ENCODE measurements around the gene RBM19. TPM values are rescaled to one million over a fixed set of nuclear protein-coding genes. Genes with fewer than 3 reads are reported as not detected.
"Not testable (repeated sequence)": the region's sequence is repeated elsewhere in the genome, so short reads cannot be mapped to it uniquely, and the experiment has no call there.

The RBM19 gene
- total RNA-seq, 1 experiment from 2014 or later, result 19.9 TPM

- H3K9me2 ChIP-seq (replicated peaks; ENCODE audit: insufficient read depth, low read length), result no peaks in the 10 kb centered on the region
- no peak overlapping the region for H3K4me3 ChIP-seq (ENCODE audit: low read length)
- no peaks in the 10 kb centered on the region for H3K9me3 ChIP-seq (ENCODE audit: low read length)
- H3K4me2 ChIP-seq (ENCODE audit: low read depth, low read length, poor library complexity, severe bottlenecking), result no peak overlapping the region
- no peaks in the 10 kb centered on the region for H3K4me1 ChIP-seq (ENCODE audit: low read length)
- no peaks in the 10 kb centered on the region for H3K36me3 ChIP-seq (ENCODE audit: insufficient read depth, low read length)
- H2AFZ ChIP-seq (ENCODE audit: low read length), result no peak overlapping the region
- H3K27ac ChIP-seq (ENCODE audit: low read length), result no peak overlapping the region
- no peaks in the 10 kb centered on the region for H3K79me2 ChIP-seq (ENCODE audit: low read length)
- no peak overlapping the region for H3K9ac ChIP-seq (ENCODE audit: low read length)
- H4K20me1 ChIP-seq (ENCODE audit: insufficient read depth, low read depth, low read length), result no peaks in the 10 kb centered on the region
- no peaks in the 10 kb centered on the region for H3K27me3 ChIP-seq (ENCODE audit: low read length)
- DNase-seq, result no peak
These were observed 38.3 kb upstream of the RBM19 start for GRCh38 chr12:114004402-114004801.

- Histone ChIP-seq H3K9me3 (ENCODE audit: low read length) (no peaks in the 10 kb centered on the region), H4K20me1 (ENCODE audit: insufficient read depth, low read depth, low read length) (no peaks in the 10 kb centered on the region), H3K27me3 (ENCODE audit: low read length) (no peaks in the 10 kb centered on the region), H3K27ac (ENCODE audit: low read length) (no peak overlapping the region), H3K4me2 (ENCODE audit: low read depth, low read length, poor library complexity, severe bottlenecking) (no peak overlapping the region), H3K4me1 (ENCODE audit: low read length) (no peaks in the 10 kb centered on the region), H3K9me2 (replicated peaks; ENCODE audit: insufficient read depth, low read length) (no peaks in the 10 kb centered on the region), H2AFZ (ENCODE audit: low read length) (no peak overlapping the region), H3K36me3 (ENCODE audit: insufficient read depth, low read length) (no peaks in the 10 kb centered on the region), H3K9ac (ENCODE audit: low read length) (no peak overlapping the region), H3K4me3 (ENCODE audit: low read length) (no peak overlapping the region), H3K79me2 (ENCODE audit: low read length) (no peaks in the 10 kb centered on the region)
- no peak for DNase-seq
These were observed 37.2 kb upstream of the RBM19 start for GRCh38 chr12:114003286-114003685.

GRCh38 chr12:114001511-114002340 is 35.6 kb upstream of the RBM19 start:
- Histone ChIP-seq H3K4me1 (ENCODE audit: low read length) (no peaks in the 10 kb centered on the region), H3K9me3 (ENCODE audit: low read length) (no peaks in the 10 kb centered on the region), H4K20me1 (ENCODE audit: insufficient read depth, low read depth, low read length) (no peaks in the 10 kb centered on the region), H2AFZ (ENCODE audit: low read length) (no peak overlapping the region), H3K79me2 (ENCODE audit: low read length) (no peaks in the 10 kb centered on the region), H3K36me3 (ENCODE audit: insufficient read depth, low read length) (no peaks in the 10 kb centered on the region), H3K27ac (ENCODE audit: low read length) (no peak overlapping the region), H3K27me3 (ENCODE audit: low read length) (no peaks in the 10 kb centered on the region), H3K9ac (ENCODE audit: low read length) (no peak overlapping the region), H3K4me2 (ENCODE audit: low read depth, low read length, poor library complexity, severe bottlenecking) (no peak overlapping the region), H3K4me3 (ENCODE audit: low read length) (no peak overlapping the region), H3K9me2 (replicated peaks; ENCODE audit: insufficient read depth, low read length) (no peaks in the 10 kb centered on the region)
- DNase-seq, result no peak

GRCh38 chr12:114000861-114001260 is 34.7 kb upstream of the RBM19 start:
- Histone ChIP-seq H3K9me2 (replicated peaks; ENCODE audit: insufficient read depth, low read length) (no peaks in the 10 kb centered on the region), H3K27me3 (ENCODE audit: low read length) (no peaks in the 10 kb centered on the region), H2AFZ (ENCODE audit: low read length) (no peak overlapping the region), H3K9me3 (ENCODE audit: low read length) (no peaks in the 10 kb centered on the region), H3K36me3 (ENCODE audit: insufficient read depth, low read length) (no peaks in the 10 kb centered on the region), H3K9ac (ENCODE audit: low read length) (no peak overlapping the region), H3K4me2 (ENCODE audit: low read depth, low read length, poor library complexity, severe bottlenecking) (no peak overlapping the region), H3K4me3 (ENCODE audit: low read length) (no peak overlapping the region), H3K4me1 (ENCODE audit: low read length) (0 out of 2 replicates have a peak, but pooled peaks cover 2% of the 10 kb centered on the region), H3K79me2 (ENCODE audit: low read length) (no peaks in the 10 kb centered on the region), H4K20me1 (ENCODE audit: insufficient read depth, low read depth, low read length) (no peaks in the 10 kb centered on the region), H3K27ac (ENCODE audit: low read length) (no peak overlapping the region)
- DNase-seq, result no peak

- H4K20me1 ChIP-seq (ENCODE audit: insufficient read depth, low read depth, low read length); H3K27me3 ChIP-seq (ENCODE audit: low read length); H2AFZ ChIP-seq (ENCODE audit: low read length); H3K36me3 ChIP-seq (ENCODE audit: insufficient read depth, low read length); H3K79me2 ChIP-seq (ENCODE audit: low read length); H3K4me2 ChIP-seq (ENCODE audit: low read depth, low read length, poor library complexity, severe bottlenecking); H3K9me2 ChIP-seq (replicated peaks; ENCODE audit: insufficient read depth, low read length); H3K27ac ChIP-seq (ENCODE audit: low read length); H3K4me3 ChIP-seq (ENCODE audit: low read length); H3K4me1 ChIP-seq (ENCODE audit: low read length); H3K9me3 ChIP-seq (ENCODE audit: low read length); DNase-seq; H3K9ac ChIP-seq (ENCODE audit: low read length): not testable (repeated sequence)
These were observed 34.1 kb upstream of the RBM19 start for GRCh38 chr12:114000261-114000660.

GRCh38 chr12:113997365-113997764 is 31.2 kb upstream of the RBM19 start:
- Histone ChIP-seq H3K4me1 (ENCODE audit: low read length) (0 out of 2 replicates have a peak, but pooled peaks cover 3% of the 10 kb centered on the region), H3K27me3 (ENCODE audit: low read length) (no peaks in the 10 kb centered on the region), H4K20me1 (ENCODE audit: insufficient read depth, low read depth, low read length) (no peaks in the 10 kb centered on the region), H3K9me2 (replicated peaks; ENCODE audit: insufficient read depth, low read length) (no peaks in the 10 kb centered on the region), H3K4me3 (ENCODE audit: low read length) (no peak overlapping the region), H3K4me2 (ENCODE audit: low read depth, low read length, poor library complexity, severe bottlenecking) (no peak overlapping the region), H3K9ac (ENCODE audit: low read length) (no peak overlapping the region), H3K36me3 (ENCODE audit: insufficient read depth, low read length) (no peaks in the 10 kb centered on the region), H3K9me3 (ENCODE audit: low read length) (no peaks in the 10 kb centered on the region), H3K27ac (ENCODE audit: low read length) (no peak overlapping the region), H3K79me2 (ENCODE audit: low read length) (no peaks in the 10 kb centered on the region), H2AFZ (ENCODE audit: low read length) (no peak overlapping the region)
- no peak for DNase-seq

GRCh38 chr12:113996026-113996425 is 29.9 kb upstream of the RBM19 start:
- H3K9me3 ChIP-seq (ENCODE audit: low read length), result no peaks in the 10 kb centered on the region
- H3K4me2 ChIP-seq (ENCODE audit: low read depth, low read length, poor library complexity, severe bottlenecking), result no peak overlapping the region
- H3K27ac ChIP-seq (ENCODE audit: low read length), result no peak overlapping the region
- no peak overlapping the region for H2AFZ ChIP-seq (ENCODE audit: low read length)
- H3K4me3 ChIP-seq (ENCODE audit: low read length), result no peak overlapping the region
- no peaks in the 10 kb centered on the region for H3K9me2 ChIP-seq (replicated peaks; ENCODE audit: insufficient read depth, low read length)
- H3K27me3 ChIP-seq (ENCODE audit: low read length), result no peaks in the 10 kb centered on the region
- H3K79me2 ChIP-seq (ENCODE audit: low read length), result no peaks in the 10 kb centered on the region
- no peaks in the 10 kb centered on the region for H3K36me3 ChIP-seq (ENCODE audit: insufficient read depth, low read length)
- H3K9ac ChIP-seq (ENCODE audit: low read length), result no peak overlapping the region
- DNase-seq, result no peak
- H4K20me1 ChIP-seq (ENCODE audit: insufficient read depth, low read depth, low read length), result no peaks in the 10 kb centered on the region
- 0 out of 2 replicates have a peak, but pooled peaks cover 3% of the 10 kb centered on the region for H3K4me1 ChIP-seq (ENCODE audit: low read length)

- Histone ChIP-seq H3K9me3 (ENCODE audit: low read length) (no peaks in the 10 kb centered on the region), H3K27ac (ENCODE audit: low read length) (no peak overlapping the region), H3K36me3 (ENCODE audit: insufficient read depth, low read length) (no peaks in the 10 kb centered on the region), H3K79me2 (ENCODE audit: low read length) (no peaks in the 10 kb centered on the region), H3K4me3 (ENCODE audit: low read length) (no peak overlapping the region), H3K9me2 (replicated peaks; ENCODE audit: insufficient read depth, low read length) (no peaks in the 10 kb centered on the region), H3K4me2 (ENCODE audit: low read depth, low read length, poor library complexity, severe bottlenecking) (no peak overlapping the region), H3K4me1 (ENCODE audit: low read length) (0 out of 2 replicates have a peak, but pooled peaks cover 3% of the 10 kb centered on the region), H2AFZ (ENCODE audit: low read length) (no peak overlapping the region), H4K20me1 (ENCODE audit: insufficient read depth, low read depth, low read length) (no peaks in the 10 kb centered on the region), H3K27me3 (ENCODE audit: low read length) (no peaks in the 10 kb centered on the region), H3K9ac (ENCODE audit: low read length) (no peak overlapping the region)
- DNase-seq, result no peak
These were observed 27.9 kb upstream of the RBM19 start for GRCh38 chr12:113994051-113994450.
